Measurements from ENCODE around the gene TRPM8.

DNA sequence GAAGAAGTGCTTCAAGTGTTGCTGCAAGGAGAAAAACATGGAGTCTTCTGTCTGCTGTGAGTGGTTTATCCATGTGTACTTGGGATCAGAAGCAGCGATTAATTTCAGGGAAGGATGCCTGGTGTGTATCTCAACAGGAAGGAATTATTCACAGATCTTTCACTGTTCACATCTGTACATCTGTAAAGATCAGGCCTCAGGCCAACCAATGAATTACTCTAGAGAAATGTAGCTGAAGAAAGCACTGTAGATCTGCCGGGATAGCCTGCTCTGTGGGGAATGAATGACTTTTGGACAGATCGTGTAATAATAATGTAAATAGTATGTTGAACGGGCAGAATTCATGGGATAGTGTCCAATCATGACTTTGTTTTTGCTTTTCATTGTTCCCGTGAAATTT, 79.3 kb downstream of the TRPM8 start:
- TF ChIP-seq, protein P1, sequence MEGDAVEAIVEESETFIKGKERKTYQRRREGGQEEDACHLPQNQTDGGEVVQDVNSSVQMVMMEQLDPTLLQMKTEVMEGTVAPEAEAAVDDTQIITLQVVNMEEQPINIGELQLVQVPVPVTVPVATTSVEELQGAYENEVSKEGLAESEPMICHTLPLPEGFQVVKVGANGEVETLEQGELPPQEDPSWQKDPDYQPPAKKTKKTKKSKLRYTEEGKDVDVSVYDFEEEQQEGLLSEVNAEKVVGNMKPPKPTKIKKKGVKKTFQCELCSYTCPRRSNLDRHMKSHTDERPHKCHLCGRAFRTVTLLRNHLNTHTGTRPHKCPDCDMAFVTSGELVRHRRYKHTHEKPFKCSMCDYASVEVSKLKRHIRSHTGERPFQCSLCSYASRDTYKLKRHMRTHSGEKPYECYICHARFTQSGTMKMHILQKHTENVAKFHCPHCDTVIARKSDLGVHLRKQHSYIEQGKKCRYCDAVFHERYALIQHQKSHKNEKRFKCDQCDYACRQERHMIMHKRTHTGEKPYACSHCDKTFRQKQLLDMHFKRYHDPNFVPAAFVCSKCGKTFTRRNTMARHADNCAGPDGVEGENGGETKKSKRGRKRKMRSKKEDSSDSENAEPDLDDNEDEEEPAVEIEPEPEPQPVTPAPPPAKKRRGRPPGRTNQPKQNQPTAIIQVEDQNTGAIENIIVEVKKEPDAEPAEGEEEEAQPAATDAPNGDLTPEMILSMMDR (IDR thresholded peaks at IDR 0.05) = no peak
- TF ChIP-seq EZH2 (IDR thresholded peaks at IDR 0.05) (no peak), EZH2phosphoT487 (IDR thresholded peaks at IDR 0.05) (no peak)

Data from neural progenitor cell (in vitro differentiated cells).